Measurements from ENCODE around the gene KLK13.

Gene KLK13

GRCh38 chr19:51091895-51092873 is 27.3 kb upstream of the KLK13 start:
- no peak for DNase-seq (ENCODE audit: low read depth in 2 of 2)

- DNase-seq (ENCODE audit: low read depth in 2 of 2) = no peak
These were observed 26.2 kb upstream of the KLK13 start for GRCh38 chr19:51091126-51091525.

- no peak for DNase-seq (ENCODE audit: low read depth in 2 of 2)
These were observed 25.6 kb upstream of the KLK13 start for GRCh38 chr19:51090471-51090870.

DNA sequence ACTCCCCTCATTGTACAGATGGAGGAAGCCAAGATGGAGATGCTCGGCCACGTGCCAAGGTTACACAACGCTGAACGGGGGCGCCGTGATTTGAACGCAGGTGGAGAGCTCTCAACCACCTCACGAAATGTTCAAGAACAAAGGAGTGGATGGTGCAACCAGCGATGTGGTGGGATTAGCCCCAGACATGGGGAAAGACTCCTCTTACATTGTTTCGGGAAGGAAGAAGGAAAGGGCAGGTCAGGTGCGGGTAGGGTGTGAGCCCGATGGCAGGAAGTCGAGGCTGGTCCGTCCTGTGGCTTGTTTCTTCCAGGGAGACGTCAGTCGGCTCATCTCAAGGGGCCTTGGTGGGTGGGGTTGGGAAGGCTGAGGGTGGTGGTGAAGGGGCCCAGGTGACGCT is 24.9 kb upstream of the KLK13 start:
- no peak for DNase-seq (ENCODE audit: low read depth in 2 of 2)

- DNase-seq (ENCODE audit: low read depth in 2 of 2) = no peak
These were observed 21.4 kb upstream of the KLK13 start for GRCh38 chr19:51086153-51086850.

DNA sequence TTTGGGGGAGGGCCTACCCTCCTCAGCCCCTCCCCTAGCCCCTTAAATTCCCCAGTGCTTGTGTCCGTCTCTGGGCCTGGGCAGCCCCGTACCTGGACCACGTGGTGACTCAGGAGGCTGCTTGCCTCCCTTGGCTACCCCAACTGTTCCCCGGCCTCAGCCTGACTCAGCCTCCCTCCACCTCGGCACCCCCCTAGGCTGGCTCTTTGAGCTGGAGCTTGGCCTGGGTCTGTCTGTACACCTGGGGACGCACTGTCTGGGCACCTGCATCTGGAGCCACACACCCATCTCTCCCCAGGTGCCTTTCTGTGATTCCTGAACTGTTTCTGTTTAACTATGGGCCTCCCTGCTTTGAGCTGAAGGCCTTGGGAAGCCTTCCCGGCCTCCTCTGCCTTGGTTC is 19.6 kb upstream of the KLK13 start:
- DNase-seq (ENCODE audit: low read depth in 2 of 2) = no peak

DNA sequence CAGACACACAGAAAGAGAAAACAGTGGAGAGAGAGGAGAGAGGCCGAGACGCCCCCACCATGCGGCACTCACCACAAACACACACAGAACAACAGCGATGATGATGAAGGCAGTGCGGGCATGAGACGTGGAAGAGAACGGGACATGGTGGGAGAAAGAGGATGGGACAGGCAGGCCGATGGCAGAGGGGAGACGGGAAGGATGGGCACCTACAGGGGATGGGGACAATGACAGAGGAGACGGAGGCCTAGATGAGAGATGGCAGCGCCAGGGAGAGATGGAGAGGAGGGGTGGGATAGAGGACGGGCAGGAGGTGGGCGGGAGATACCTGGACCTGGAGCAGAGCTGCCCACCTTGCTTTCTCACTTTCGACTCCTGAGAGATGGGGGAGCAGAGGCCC is 18.9 kb upstream of the KLK13 start:
- no peak for DNase-seq (ENCODE audit: low read depth in 2 of 2)

- DNase-seq (ENCODE audit: low read depth in 2 of 2) = no peak
These were observed 18.3 kb upstream of the KLK13 start for GRCh38 chr19:51083181-51083580.

DNA sequence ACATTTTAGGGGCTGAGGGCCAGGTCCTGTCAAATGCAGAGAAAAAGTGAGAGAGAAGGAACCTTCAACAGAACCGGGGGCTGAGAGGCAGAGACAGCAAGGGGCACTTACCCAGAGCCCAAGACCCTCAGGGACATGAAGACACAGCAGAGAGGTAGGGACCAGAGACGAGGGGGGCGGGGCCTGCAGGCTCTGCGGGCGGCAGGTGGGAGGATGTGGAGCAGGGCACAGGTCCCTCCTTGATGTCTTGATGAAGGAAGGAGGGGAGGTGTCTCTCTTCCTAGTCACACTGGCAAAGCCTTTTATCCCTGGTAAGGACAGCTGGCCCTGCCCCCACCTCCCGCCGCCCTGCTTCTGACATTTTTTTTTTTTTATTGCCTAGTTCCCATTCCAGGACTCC is 17.7 kb upstream of the KLK13 start, which contains the start of gene KLK14:
TSS of gene KLK14 (minus strand) at position 277 of the 400 bp plus-strand sequence. CDS start at position 4, 273 bp downstream.
- no peak for DNase-seq (ENCODE audit: low read depth in 2 of 2)

DNA sequence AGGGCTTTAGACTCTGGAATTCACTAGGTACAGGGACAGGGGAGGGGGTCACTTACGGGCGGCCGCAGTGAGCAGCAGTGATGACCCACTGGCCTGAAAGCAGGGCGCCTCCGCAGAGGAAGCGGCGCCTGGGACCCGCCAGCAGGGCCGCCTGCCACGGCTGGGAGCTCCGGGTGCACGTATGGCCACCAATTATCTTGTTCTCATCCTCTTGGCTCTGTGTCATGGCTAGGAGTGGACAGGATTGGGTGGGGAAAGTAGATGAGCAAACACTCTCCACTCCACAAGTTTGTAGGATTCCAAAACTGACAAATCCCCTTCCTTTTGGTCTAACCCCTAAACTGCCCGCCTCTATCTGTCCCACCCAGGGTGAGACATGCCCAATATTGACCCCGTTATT is 16.6 kb upstream of the KLK13 start:
- DNase-seq (ENCODE audit: low read depth in 2 of 2) = no peak

- DNase-seq (ENCODE audit: low read depth in 2 of 2) = no peak
These were observed 14.7 kb upstream of the KLK13 start for GRCh38 chr19:51079481-51080110.

GRCh38 chr19:51078731-51079130 is 13.8 kb upstream of the KLK13 start:
- no peak for DNase-seq (ENCODE audit: low read depth in 2 of 2)

- no peak for DNase-seq (ENCODE audit: low read depth in 2 of 2)
These were observed 13.2 kb upstream of the KLK13 start for GRCh38 chr19:51078104-51078503.

DNA sequence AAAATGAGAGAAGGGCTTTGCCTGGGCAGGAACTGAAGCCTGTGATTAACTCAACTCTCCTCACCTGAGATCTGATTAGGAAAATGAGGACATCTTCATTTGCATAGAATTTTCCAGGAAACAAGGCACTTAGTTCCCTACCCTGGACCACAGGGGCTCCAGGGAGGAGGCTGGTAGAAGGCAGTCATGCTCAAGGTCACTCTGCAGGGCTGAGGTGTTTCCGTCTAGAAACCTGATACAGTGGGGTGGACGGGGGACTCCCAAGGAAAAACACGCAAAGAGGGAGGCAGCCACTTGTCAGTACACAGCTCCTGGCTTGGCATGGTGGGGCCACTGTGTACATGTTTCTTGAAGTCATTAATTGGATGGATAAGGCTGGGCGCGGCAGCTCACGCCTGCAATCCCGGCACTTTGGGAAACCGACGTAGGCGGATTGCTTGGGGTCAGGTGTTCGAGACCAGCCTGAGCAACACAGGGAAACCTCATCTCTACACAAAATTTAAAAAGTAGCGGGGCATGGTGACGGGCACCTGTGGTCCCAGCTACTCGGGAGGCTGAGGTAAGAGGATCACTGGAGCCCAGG is 11.8 kb upstream of the KLK13 start:
- DNase-seq (ENCODE audit: low read depth in 2 of 2) = no peak

DNA sequence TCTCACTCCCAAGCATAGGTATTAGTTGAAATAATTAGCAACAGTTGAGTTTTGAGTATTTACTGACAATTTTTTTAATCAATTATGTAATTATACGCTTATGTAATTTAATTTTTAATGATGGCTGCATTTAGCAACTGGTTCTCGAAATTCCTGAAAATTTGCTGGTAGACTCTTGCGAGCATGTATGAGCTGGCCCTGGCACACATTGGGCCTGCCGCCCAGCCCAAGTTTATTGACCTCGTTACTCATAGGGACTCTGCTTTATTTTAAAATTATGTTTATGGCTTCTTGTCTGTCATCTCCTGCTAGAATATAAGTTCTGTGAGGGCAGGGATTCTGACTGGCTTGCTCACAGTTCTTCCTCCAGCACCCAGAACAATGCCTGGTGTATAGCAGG is 11.1 kb upstream of the KLK13 start:
- DNase-seq (ENCODE audit: low read depth in 2 of 2) = no peak

DNA sequence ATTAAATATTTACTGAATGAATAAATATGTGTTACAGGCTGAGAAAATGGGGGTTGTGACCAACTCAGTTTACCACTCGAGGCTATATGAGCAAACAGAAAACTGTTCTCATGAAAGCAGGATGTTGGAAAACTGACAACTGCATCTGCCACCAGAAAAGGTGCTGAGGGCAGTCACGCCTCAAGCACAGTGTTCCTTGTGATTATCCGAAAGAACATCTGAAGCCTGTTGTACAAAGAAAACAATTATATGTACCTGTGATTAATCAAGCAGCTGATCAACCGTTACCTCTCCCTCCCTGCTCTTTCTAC is 6.2 kb upstream of the KLK13 start:
- DNase-seq (ENCODE audit: low read depth in 2 of 2) = no peak

DNA sequence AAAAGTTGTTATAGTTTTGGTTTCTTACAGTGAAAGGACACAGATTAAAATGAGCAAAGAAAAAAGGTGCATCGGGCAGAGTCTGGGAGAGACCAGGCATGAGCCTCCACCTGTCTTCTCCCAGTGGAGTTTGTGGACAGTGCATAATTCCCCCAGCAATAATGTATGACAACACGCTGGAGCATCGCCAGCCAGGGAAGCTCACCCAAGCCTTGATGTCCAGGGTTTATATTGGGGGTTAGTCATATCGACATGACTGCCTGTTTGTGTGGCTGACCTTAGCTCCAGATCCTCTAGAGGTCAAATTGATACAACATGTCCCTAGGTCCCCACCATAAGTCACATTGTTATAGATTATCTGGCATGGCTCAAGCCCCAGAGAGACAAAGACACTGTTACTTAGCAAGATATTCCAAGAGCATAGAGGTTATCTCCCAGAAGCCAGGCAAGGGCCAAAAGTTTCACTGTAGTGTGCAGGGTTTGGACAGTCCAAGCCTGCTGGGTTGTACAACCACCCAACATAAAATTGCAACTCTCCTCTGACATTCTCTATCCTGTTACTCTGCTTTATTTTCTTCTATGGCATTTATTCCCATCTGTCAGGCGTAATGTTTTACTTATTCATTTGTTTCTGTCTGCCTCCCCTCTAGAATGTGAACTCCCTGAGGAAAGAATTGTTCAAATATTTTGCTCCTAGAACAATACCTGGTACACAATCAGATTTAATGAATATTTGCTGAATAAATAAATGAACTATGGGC is 5.6 kb upstream of the KLK13 start:
- no peak for DNase-seq (ENCODE audit: low read depth in 2 of 2)

- no peak for DNase-seq (ENCODE audit: low read depth in 2 of 2)
These were observed 1.7 kb upstream of the KLK13 start for GRCh38 chr19:51066393-51067186.

- DNase-seq (ENCODE audit: low read depth in 2 of 2) = no peak
These were observed 499 bp upstream of the KLK13 start for GRCh38 chr19:51065221-51065960.

DNA sequence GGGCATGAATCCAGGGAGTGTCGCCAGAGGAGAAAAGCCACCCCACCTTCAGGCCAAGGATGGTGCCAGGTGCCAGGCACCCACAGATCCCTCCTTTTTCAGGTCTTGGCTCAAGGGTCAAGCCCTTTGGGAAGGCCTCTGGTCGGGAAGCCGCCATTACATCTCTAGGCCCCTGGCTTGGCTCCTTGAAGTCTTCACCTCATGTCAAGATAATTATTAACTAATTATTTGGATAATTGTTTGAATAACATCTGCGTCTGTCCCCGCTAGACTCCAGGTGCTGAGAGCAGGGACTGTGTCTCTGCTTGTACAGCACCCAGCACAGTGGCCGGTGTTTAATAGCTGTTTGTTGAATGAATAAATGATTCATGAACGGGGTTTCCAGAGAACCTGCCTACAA is 1.2 kb downstream of the KLK13 start:
- no peak for DNase-seq (ENCODE audit: low read depth in 2 of 2)

Measured in stimulated activated CD4-positive, alpha-beta T cell treated with anti-CD3 and anti-CD28 coated beads, Interleukin-4, amount 100 ng/mL, for 48 hours (primary cell).